Mesenchymal stem cell (in vitro differentiated cells and primary cell): ENCODE data around the gene S100A10. TPM values are rescaled to one million over a fixed set of nuclear protein-coding genes. Genes with fewer than 3 reads are reported as not detected.

Source experiments
- DNase-seq: peaks from one replicate; pipeline ENCODE4 v3.0.0-alpha.2; 2013
- H2AFZ ChIP-seq: one replicate; pipeline ENCODE4 v1.6.1; 2013; ENCODE audit warnings: low read depth, mild to moderate bottlenecking, control low read depth, inconsistent platforms, low read length, moderate library complexity
- H2AK5ac ChIP-seq: 2 replicates; pipeline ENCODE4 v1.6.1; 2013; ENCODE audit warnings: low read length, moderate library complexity, mild to moderate bottlenecking, inconsistent platforms; ENCODE audit not compliant: severe bottlenecking
- H2BK120ac ChIP-seq: one replicate; pipeline ENCODE4 v1.6.1; 2013; ENCODE audit warnings: low read depth, mild to moderate bottlenecking, inconsistent platforms, low read length, moderate library complexity
- H2BK12ac ChIP-seq, 2 experiments: one replicate each; pipeline ENCODE4 v1.6.1; 2013; ENCODE audit warnings: inconsistent platforms in 2 of 2, low read length in 2 of 2, mild to moderate bottlenecking in 2 of 2, moderate library complexity in 2 of 2, control low read depth in 1 of 2
- H2BK15ac ChIP-seq: one replicate; pipeline ENCODE4 v1.6.1; 2013; ENCODE audit warnings: mild to moderate bottlenecking, low read depth, inconsistent platforms; ENCODE audit not compliant: poor library complexity, severe bottlenecking
- H2BK5ac ChIP-seq: 2 replicates; pipeline ENCODE4 v1.6.1; 2013; ENCODE audit warnings: low read depth, mild to moderate bottlenecking, low read length, control low read depth, inconsistent platforms; ENCODE audit not compliant: poor library complexity, severe bottlenecking
- H3K14ac ChIP-seq, 2 experiments: one replicate each; pipeline ENCODE4 v1.6.1; 2013; ENCODE audit warnings: inconsistent platforms in 2 of 2, low read length in 2 of 2, control low read depth in 1 of 2, mild to moderate bottlenecking in 1 of 2, moderate library complexity in 1 of 2
- H3K18ac ChIP-seq, 2 experiments: one replicate each; pipeline ENCODE4 v1.6.1; 2013; ENCODE audit warnings: inconsistent platforms in 2 of 2, low read length in 2 of 2, control low read depth in 1 of 2, low read depth in 1 of 2, mild to moderate bottlenecking in 1 of 2
- H3K23ac ChIP-seq, 2 experiments: one replicate each; pipeline ENCODE4 v1.6.1; 2013; ENCODE audit warnings: inconsistent platforms in 2 of 2, low read length in 2 of 2, mild to moderate bottlenecking in 2 of 2, moderate library complexity in 2 of 2, control low read depth in 1 of 2
- H3K27ac ChIP-seq: 2 replicates; pipeline ENCODE4 v1.5.1; 2013; ENCODE audit warnings: mild to moderate bottlenecking, moderate library complexity, low read length, control low read depth, inconsistent platforms; ENCODE audit not compliant: poor library complexity, severe bottlenecking
- H3K27me3 ChIP-seq, 2 experiments: 2 replicates each; pipeline versions ENCODE4 v1.6.1 to v1.7.0; 2013; ENCODE audit warnings: low read length in 2 of 2, mild to moderate bottlenecking in 2 of 2, moderate library complexity in 2 of 2, control low read depth in 1 of 2, inconsistent platforms in 1 of 2; ENCODE audit not compliant: control insufficient read depth in 1 of 2, insufficient read depth in 1 of 2
- H3K36me3 ChIP-seq, 2 experiments: 2 replicates each; pipeline versions ENCODE4 v1.6.1 to v1.7.0; 2013; ENCODE audit warnings: low read length in 2 of 2, control low read depth in 1 of 2, inconsistent platforms in 1 of 2, low read depth in 1 of 2, mild to moderate bottlenecking in 1 of 2; ENCODE audit not compliant: insufficient read depth in 2 of 2, control insufficient read depth in 1 of 2
- H3K4ac ChIP-seq, 2 experiments: one replicate each; pipeline ENCODE4 v1.6.1; 2013; ENCODE audit warnings: inconsistent platforms in 2 of 2, low read length in 2 of 2, mild to moderate bottlenecking in 2 of 2, moderate library complexity in 2 of 2, control low read depth in 1 of 2, low read depth in 1 of 2
- H3K4me1 ChIP-seq: 2 replicates; pipeline ENCODE4 v1.6.1; 2013; ENCODE audit warnings: low read depth, low read length, control low read depth; ENCODE audit not compliant: control insufficient read depth, insufficient read depth
- H3K4me2 ChIP-seq: 2 replicates; pipeline ENCODE4 v1.6.1; 2013; ENCODE audit warnings: low read length, mild to moderate bottlenecking, inconsistent platforms; ENCODE audit not compliant: poor library complexity, severe bottlenecking
- H3K4me3 ChIP-seq, 2 experiments: 2 replicates each; pipeline versions ENCODE4 v1.5.1 to v1.7.0; 2013; ENCODE audit warnings: low read length in 2 of 2, mild to moderate bottlenecking in 2 of 2, control low read depth in 1 of 2, low read depth in 1 of 2; ENCODE audit not compliant: insufficient read depth in 1 of 2
- H3K79me1 ChIP-seq: replicated peaks from 2 replicates; pipeline ENCODE4 v1.6.1; 2013; ENCODE audit warnings: mild to moderate bottlenecking, control low read depth, low read length, inconsistent platforms; ENCODE audit not compliant: poor library complexity, severe bottlenecking
- H3K9ac ChIP-seq: 2 replicates; pipeline ENCODE4 v1.7.0; 2013; ENCODE audit warnings: mild to moderate bottlenecking, low read length, moderate library complexity
- H3K9me3 ChIP-seq: 2 replicates; pipeline ENCODE4 v1.7.0; 2013; ENCODE audit warnings: mild to moderate bottlenecking, low read length; ENCODE audit not compliant: control insufficient read depth
- H4K8ac ChIP-seq: one replicate; pipeline ENCODE4 v1.6.1; 2013; ENCODE audit warnings: inconsistent platforms, mild to moderate bottlenecking, low read length, moderate library complexity
- H4K91ac ChIP-seq: one replicate; pipeline ENCODE4 v1.6.1; 2013; ENCODE audit warnings: mild to moderate bottlenecking, low read length, inconsistent platforms
- WGBS: methylation state at CpG from one replicate; pipeline ENCODE4 v1.1.7; 2013; ENCODE audit warnings: mixed read lengths; 5-methylcytosine and 5-hydroxymethylcytosine counted together
- polyA plus RNA-seq, 2 experiments: library from polyadenylated mRNA; stranded (reverse); fragments of 200-250 nt; gene quantifications; one replicate each; pipeline ENCODE4 v1.2.3, GENCODE V29; 2013

S100A10 gene, protein sequence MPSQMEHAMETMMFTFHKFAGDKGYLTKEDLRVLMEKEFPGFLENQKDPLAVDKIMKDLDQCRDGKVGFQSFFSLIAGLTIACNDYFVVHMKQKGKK
- 743 TPM for polyA plus RNA-seq (2013, experiment 1 of 2)
- 740 TPM for polyA plus RNA-seq (2013, experiment 2 of 2)

DNA sequence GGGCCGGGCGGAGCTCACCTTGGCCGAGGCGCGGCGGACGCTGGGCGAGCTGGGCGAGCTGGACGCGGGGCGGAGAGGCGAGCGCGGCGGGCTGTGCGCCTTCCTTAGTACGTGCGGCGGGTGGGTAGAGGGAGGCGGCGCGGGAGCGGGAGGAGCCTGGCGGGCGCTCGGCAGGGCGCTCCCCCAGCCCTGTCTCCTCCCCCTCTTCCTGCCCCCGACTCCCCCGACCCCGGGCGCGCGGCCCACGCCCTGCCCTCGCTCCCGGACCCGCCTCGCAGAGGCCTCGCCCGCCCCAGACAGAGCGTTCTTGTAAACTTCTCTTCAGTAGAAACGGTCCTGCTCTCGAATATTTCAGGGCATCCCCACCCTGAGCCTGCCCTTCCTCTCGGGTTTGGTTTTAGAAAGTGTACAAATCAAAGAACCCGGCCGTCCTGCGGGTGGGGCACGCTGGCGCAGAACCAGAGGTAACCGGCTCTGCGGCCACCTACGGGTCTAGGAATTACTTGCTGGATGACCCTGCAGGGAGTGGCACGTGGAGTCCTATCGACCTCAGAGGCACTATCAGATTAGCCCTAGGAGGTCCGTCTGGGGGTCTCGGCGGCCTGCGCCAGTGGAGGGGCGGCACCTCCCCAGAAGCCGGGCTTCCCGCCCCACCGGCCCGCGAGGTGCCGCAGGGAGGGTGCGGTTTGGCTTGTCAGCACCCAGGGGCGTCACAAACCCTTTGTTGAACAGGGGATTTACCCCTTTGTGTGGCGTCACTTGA, at the start of gene S100A10:
Gene S100A10 (minus strand): TSS at position 126 of the 763 bp plus-strand sequence. CDS start 7,629 bp downstream, outside the sequence.
- H3K4ac ChIP-seq, result peak within 1 kb of the TSS; percentile 52 to 91
- H3K79me1 ChIP-seq, result no peaks in the 10 kb centered on the region
- peak within 1 kb of the TSS; percentile 89 for H4K8ac ChIP-seq
- peak within 1 kb of the TSS; percentile 51 to 84 for H2BK12ac ChIP-seq
- H4K91ac ChIP-seq, result peak within 1 kb of the TSS; percentile 96
- H2BK5ac ChIP-seq, result peak within 1 kb of the TSS; percentile 84
- peak within 1 kb of the TSS; percentile 87 to 97 for H3K4me3 ChIP-seq
- H3K4me2 ChIP-seq, result peak within 1 kb of the TSS; percentile 92
- 2% methylated on average over 45 of the region's 69 CpGs for WGBS
- H3K4me1 ChIP-seq, result peaks cover 20% of the 10 kb centered on the region
- no peaks in the 10 kb centered on the region for H3K27me3 ChIP-seq
- peak within 1 kb of the TSS; percentile 85 to 91 for H3K18ac ChIP-seq
- H2AK5ac ChIP-seq, result peak within 1 kb of the TSS; percentile 59
- peak within 1 kb of the TSS; percentile 100 for H3K9ac ChIP-seq
- peak within 1 kb of the TSS; percentile 86 for H2BK120ac ChIP-seq
- peak within 1 kb of the TSS in 1 of 2 experiments; percentile 84 for H3K23ac ChIP-seq
- peaks cover 0 to 9% of the 10 kb centered on the region in 2 experiments for H3K36me3 ChIP-seq
- peak within 1 kb of the TSS in 1 of 2 experiments; percentile 90 for H3K14ac ChIP-seq
- peaks cover 5% of the 10 kb centered on the region for H3K9me3 ChIP-seq
- peak within 1 kb of the TSS; percentile 94 for H2BK15ac ChIP-seq
- H3K27ac ChIP-seq, result peak within 1 kb of the TSS; percentile 91
- H2AFZ ChIP-seq, result peak within 1 kb of the TSS; percentile 21
- DNase-seq, result peak; percentile 77

DNA sequence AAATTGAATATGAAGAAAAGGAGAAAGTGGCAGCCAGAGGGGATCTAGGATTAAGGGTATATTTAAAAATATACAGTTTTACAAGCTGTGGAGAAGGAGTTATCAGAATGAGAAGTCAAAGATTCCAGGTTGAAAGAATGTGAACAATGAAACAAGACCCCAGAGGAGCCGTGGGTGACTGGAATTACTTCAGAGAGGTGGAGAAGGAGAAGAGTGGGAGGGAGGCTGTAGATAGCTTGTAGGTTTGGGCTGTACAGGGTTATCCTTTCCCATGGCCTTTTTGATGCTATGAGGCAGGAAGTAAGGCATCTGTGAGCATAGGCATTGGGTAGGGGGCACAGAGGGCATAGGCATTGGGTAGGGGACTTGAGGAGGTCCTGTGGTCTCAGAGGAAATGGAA, 48.4 kb upstream of the S100A10 start:
- no peak overlapping the region for H2AK5ac ChIP-seq
- H3K9ac ChIP-seq, result no peak overlapping the region
- H2BK5ac ChIP-seq, result no peak overlapping the region
- no peaks in the 10 kb centered on the region for H3K9me3 ChIP-seq
- H3K23ac ChIP-seq, result no peak overlapping the region
- H4K91ac ChIP-seq, result no peak overlapping the region
- no peak overlapping the region for H2BK12ac ChIP-seq
- no peak for DNase-seq
- peaks cover 1% of the 10 kb centered on the region for H3K79me1 ChIP-seq
- H2BK15ac ChIP-seq, result no peak overlapping the region
- peaks cover 5% of the 10 kb centered on the region for H3K4me1 ChIP-seq
- no peak overlapping the region for H3K27ac ChIP-seq
- H2BK120ac ChIP-seq, result no peak overlapping the region
- H3K27me3 ChIP-seq, result peaks cover 0 to 27% of the 10 kb centered on the region in 2 experiments
- no peak overlapping the region for H3K4me2 ChIP-seq
- no peak overlapping the region for H3K14ac ChIP-seq
- no peak overlapping the region for H2AFZ ChIP-seq
- no peak overlapping the region for H3K18ac ChIP-seq
- H3K36me3 ChIP-seq, result no peaks in the 10 kb centered on the region
- WGBS, result 73% methylated on average over 1 of the region's 1 CpG
- H3K4ac ChIP-seq, result no peak overlapping the region
- H3K4me3 ChIP-seq, result no peak overlapping the region
- H4K8ac ChIP-seq, result no peak overlapping the region

DNA sequence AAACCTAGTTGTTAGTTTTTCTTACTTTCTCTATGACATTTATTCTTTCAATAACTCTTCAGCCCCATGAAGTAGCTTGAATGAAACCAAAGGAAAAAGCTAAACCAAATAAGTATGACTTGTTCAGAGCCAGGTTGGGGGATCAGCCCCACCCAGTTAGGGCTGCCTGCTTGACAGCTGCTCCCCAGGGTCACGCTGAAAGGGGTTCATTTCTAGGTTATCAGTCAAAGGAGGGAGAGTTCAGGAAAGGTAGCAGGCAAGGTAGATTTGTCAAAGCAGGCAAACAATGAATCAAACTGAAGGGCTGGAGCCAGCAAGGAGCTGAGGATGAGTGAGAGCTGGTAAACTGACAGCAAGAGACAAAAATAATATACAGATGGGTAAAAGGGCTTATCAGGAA, 46.2 kb upstream of the S100A10 start:
- H3K27ac ChIP-seq, result no peak overlapping the region
- H3K27me3 ChIP-seq, result peaks cover 0 to 27% of the 10 kb centered on the region in 2 experiments
- H3K79me1 ChIP-seq, result peaks cover 1% of the 10 kb centered on the region
- H2AFZ ChIP-seq, result no peak overlapping the region
- H2BK12ac ChIP-seq, result no peak overlapping the region
- DNase-seq, result no peak
- no peak overlapping the region for H2BK15ac ChIP-seq
- no peak overlapping the region for H3K9ac ChIP-seq
- H4K8ac ChIP-seq, result no peak overlapping the region
- no peak overlapping the region for H3K23ac ChIP-seq
- H3K9me3 ChIP-seq, result no peaks in the 10 kb centered on the region
- H2BK5ac ChIP-seq, result no peak overlapping the region
- H3K4me2 ChIP-seq, result no peak overlapping the region
- no peak overlapping the region for H4K91ac ChIP-seq
- no peak overlapping the region for H3K18ac ChIP-seq
- H3K4me3 ChIP-seq, result no peak overlapping the region
- no peak overlapping the region for H2AK5ac ChIP-seq
- H3K4ac ChIP-seq, result no peak overlapping the region
- no peaks in the 10 kb centered on the region for H3K36me3 ChIP-seq
- H3K4me1 ChIP-seq, result peaks cover 3% of the 10 kb centered on the region
- no peak overlapping the region for H2BK120ac ChIP-seq
- H3K14ac ChIP-seq, result no peak overlapping the region
- 96% methylated on average over 1 of the region's 1 CpG for WGBS

DNA sequence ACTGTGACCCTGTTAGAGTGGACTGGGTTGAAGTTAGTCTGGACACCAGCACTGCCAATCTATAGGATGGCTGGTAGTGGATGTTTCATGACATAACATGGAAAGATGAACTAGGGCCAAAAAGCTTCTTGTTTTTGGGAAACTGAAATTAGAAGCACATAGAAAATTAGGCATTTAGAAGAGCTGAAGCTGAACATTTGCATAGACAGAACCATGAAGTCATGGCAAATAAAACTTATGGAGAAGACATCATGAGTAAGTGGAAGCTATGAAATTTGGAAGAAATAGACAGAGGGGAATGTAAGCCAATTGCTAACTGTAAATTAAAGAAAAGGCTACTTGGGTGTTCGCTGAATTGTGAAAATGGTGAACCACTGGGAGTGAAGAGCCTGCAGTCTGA, 45.8 kb upstream of the S100A10 start:
- Histone ChIP-seq H2AK5ac (no peak overlapping the region), H4K91ac (no peak overlapping the region), H3K4ac (no peak overlapping the region), H4K8ac (no peak overlapping the region), H3K14ac (no peak overlapping the region), H3K27ac (no peak overlapping the region), H3K9me3 (no peaks in the 10 kb centered on the region), H2BK12ac (no peak overlapping the region), H3K4me3 (no peak overlapping the region), H2BK5ac (no peak overlapping the region), H2BK15ac (no peak overlapping the region), H3K9ac (no peak overlapping the region), H2AFZ (no peak overlapping the region), H3K4me1 (peaks cover 3% of the 10 kb centered on the region), H3K4me2 (no peak overlapping the region), H3K27me3 (peaks cover 0 to 27% of the 10 kb centered on the region in 2 experiments), H3K18ac (no peak overlapping the region), H3K79me1 (peaks cover 1% of the 10 kb centered on the region), H3K36me3 (no peaks in the 10 kb centered on the region), H3K23ac (no peak overlapping the region), H2BK120ac (no peak overlapping the region)
- WGBS, result no CpG with 5 or more reads among the region's 1 CpG
- DNase-seq, result no peak
